ENCODE results near the gene OR52H1. TPM values are rescaled to one million over a fixed set of nuclear protein-coding genes. Genes with fewer than 3 reads are reported as not detected.

OR52H1 gene
- total and polyA plus RNA-seq, 10 of the 15 experiments (the other 5 are each of a cell fraction or from before 2014, with no cell fraction given) = 0.06 to 0.40 (median 0.23) TPM; not detected in 4

- intact Hi-C loops (cut with micrococcal nuclease; ENCODE audit: unreplicated experiment) = loop anchor here (10.0 kb wide), 1 partner anchor 432 kb away; no protein-coding TSS in a partner anchor
- BruUV-seq (replicated peaks) = no TSS peak
- RAD21 ChIA-PET (ENCODE audit: unreplicated experiment) = interaction anchor here (1.5 kb wide), 1 partner anchor 81 kb away, joined by 3 read pairs; no protein-coding TSS in a partner anchor
Observed at GRCh38 chr11:5556596-5557188, 8.4 kb upstream of the OR52H1 start.

GRCh38 chr11:5553343-5553742 is 5.0 kb upstream of the OR52H1 start:
- Histone ChIP-seq H2AFZ (ENCODE audit: control insufficient read depth, low read depth, low read length) (no peak overlapping the region), H3K9me3 (replicated peaks; ENCODE audit: control insufficient read depth, insufficient read depth, low read length) (no peaks in the 10 kb centered on the region), H3K4me3 (no peak overlapping the region), H3K9ac (ENCODE audit: control insufficient read depth, insufficient read depth, low read length) (no peak overlapping the region), H3K27me3 (replicated peaks in 1 of 2; ENCODE audit: control insufficient read depth in 2 of 2, insufficient read depth in 2 of 2, low read length in 1 of 2) (no peaks in the 10 kb centered on the region), H3K36me3 (ENCODE audit: control insufficient read depth in 2 of 2, insufficient read depth in 2 of 2, low read length in 1 of 2) (no peaks in the 10 kb centered on the region), H3K4me1 (ENCODE audit: control insufficient read depth, insufficient read depth, low read length) (no peaks in the 10 kb centered on the region), H3K79me2 (ENCODE audit: control insufficient read depth, insufficient read depth, low read length) (no peaks in the 10 kb centered on the region), H4K20me1 (ENCODE audit: control insufficient read depth, insufficient read depth) (no peaks in the 10 kb centered on the region), H3K4me2 (ENCODE audit: control insufficient read depth, insufficient read depth) (no peak overlapping the region), H3K27ac (ENCODE audit: control insufficient read depth, insufficient read depth) (no peak overlapping the region)
- ChIA-PET RAD21 (ENCODE audit: unreplicated experiment) (interaction anchor here (1.0 kb wide), 1 partner anchor 77 kb away, joined by 9 read pairs; no protein-coding TSS in a partner anchor), SMC1A (ENCODE audit: uncharacterized antibody, unreplicated experiment) (interaction anchor here (0.7 to 1.1 kb wide), 6 partner anchors 22 to 428 kb away, joined by 3 to 10 read pairs (median 3); no protein-coding TSS in a partner anchor), POLR2A (no interaction called here), CTCF (interaction anchor here (0.7 to 1.4 kb wide), 6 partner anchors 18 to 428 kb away, joined by 3 to 20 read pairs (median 4); no protein-coding TSS in a partner anchor)
- no TSS peak for BruUV-seq (replicated peaks)
- in situ Hi-C loops (cut with MboI) (no loop called here), intact Hi-C loops (cut with micrococcal nuclease; ENCODE audit: unreplicated experiment) (loop anchor here (1.0 to 10.0 kb wide), 3 partner anchors 77 to 429 kb away; partner anchors contain the start of gene OR52N2)
- no peak for FAIRE-seq
- no peak for ATAC-seq
- DNase-seq (ENCODE audit: low read depth, low spot score) = no peak
- peak in 1 of 3 experiments; percentile 9; a peak in 2 of 6 replicates for TF ChIP-seq CTCF (IDR thresholded peaks at IDR 0.05 in 2 of 3, conservative IDR thresholded peaks at IDR 0.05 in 1 of 3; ENCODE audit: control insufficient read depth in 2 of 3, extremely low read depth in 1 of 3, insufficient read depth in 1 of 3, low read depth in 3 of 3, low read length in 3 of 3)
- TF ChIP-seq ZZZ3 (IDR thresholded peaks at IDR 0.05; ENCODE audit: control insufficient read depth, insufficient read length, low read depth) = no peak
- no peak for TF ChIP-seq TCF3 (IDR thresholded peaks at IDR 0.05; ENCODE audit: borderline replicate concordance, insufficient read depth, low read depth, low read length)
- TF ChIP-seq RELB (IDR thresholded peaks at IDR 0.05; ENCODE audit: low read depth) = no peak
- no peak for TF ChIP-seq RUNX3 (IDR thresholded peaks at IDR 0.05; ENCODE audit: low read length)
- no peak for TF ChIP-seq GABPA (IDR thresholded peaks at IDR 0.05; ENCODE audit: low read depth)
- TF ChIP-seq RFX5 (IDR thresholded peaks at IDR 0.05; ENCODE audit: low read depth, low read length) = no peak

More at GRCh38 chr11:5556596-5557188, 8.4 kb upstream of the OR52H1 start:
- Histone ChIP-seq H3K27me3 (replicated peaks in 1 of 2; ENCODE audit: control insufficient read depth in 2 of 2, insufficient read depth in 2 of 2, low read length in 1 of 2) (no peaks in the 10 kb centered on the region), H3K4me3 (no peak overlapping the region), H2AFZ (ENCODE audit: control insufficient read depth, low read depth, low read length) (no peak overlapping the region), H3K9me3 (replicated peaks; ENCODE audit: control insufficient read depth, insufficient read depth, low read length) (no peaks in the 10 kb centered on the region), H3K27ac (ENCODE audit: control insufficient read depth, insufficient read depth) (no peak overlapping the region), H3K9ac (ENCODE audit: control insufficient read depth, insufficient read depth, low read length) (no peak overlapping the region), H4K20me1 (ENCODE audit: control insufficient read depth, insufficient read depth) (no peaks in the 10 kb centered on the region), H3K4me2 (ENCODE audit: control insufficient read depth, insufficient read depth) (no peak overlapping the region), H3K4me1 (ENCODE audit: control insufficient read depth, insufficient read depth, low read length) (no peaks in the 10 kb centered on the region), H3K79me2 (ENCODE audit: control insufficient read depth, insufficient read depth, low read length) (no peaks in the 10 kb centered on the region), H3K36me3 (ENCODE audit: control insufficient read depth in 2 of 2, insufficient read depth in 2 of 2, low read length in 1 of 2) (no peaks in the 10 kb centered on the region)
- 51% methylated on average over 3 of the region's 3 CpGs for WGBS (ENCODE audit: insufficient coverage, insufficient replicate concordance, low lambda C conversion rate, missing lambda C conversion rate)
- no peak for TF ChIP-seq EZH2 (IDR thresholded peaks at IDR 0.05; ENCODE audit: borderline replicate concordance, control insufficient read depth, low read depth, low read length)
- no peak for TF ChIP-seq ATF7 (IDR thresholded peaks at IDR 0.05; ENCODE audit: low read depth)
- TF ChIP-seq KLF5 (IDR thresholded peaks at IDR 0.05; ENCODE audit: partially characterized antibody) = no peak
- TF ChIP-seq IRF3 (IDR thresholded peaks at IDR 0.05) = no peak
- TF ChIP-seq SRF (IDR thresholded peaks at IDR 0.05; ENCODE audit: low read depth in 2 of 2, low read length in 2 of 2) = no peak
- ChIA-PET CTCF (interaction anchor here (1.8 kb wide), 1 partner anchor 81 kb away, joined by 10 read pairs; no protein-coding TSS in a partner anchor), SMC1A (ENCODE audit: uncharacterized antibody, unreplicated experiment) (no interaction called here), POLR2A (no interaction called here)
- ATAC-seq (no peak), DNase-seq (ENCODE audit: low read depth, low spot score) (no peak), FAIRE-seq (no peak)
- in situ Hi-C loops (cut with MboI) = no loop called here
